Psoas muscle (tissue), 8 donors: ENCODE results near the gene LMBR1. TPM values are rescaled to one million over a fixed set of nuclear protein-coding genes. Genes with fewer than 3 reads are reported as not detected.
"Not testable (repeated sequence)": the region's sequence is repeated elsewhere in the genome, so short reads cannot be mapped to it uniquely, and the experiment has no call there.

Experiments used
- ATAC-seq, 4 donors: fragments of 200-7000 bp; cut with Tn5 transposase; one replicate each; pipeline ENCODE4 v1.9.1; 2020; ENCODE audit warnings: moderate library complexity in 3 of 4, mild to moderate bottlenecking in 2 of 4
- DNase-seq, 2 donors: peaks; one replicate each; pipeline ENCODE4 v3.0.0-alpha.2; 2020
- H3K27ac ChIP-seq: fragments of 200-600 bp; one replicate; pipeline ENCODE4 v1.8.0; 2022
- H3K27me3 ChIP-seq, 3 donors: fragments of 200-600 bp in 1 of 3; one replicate each; pipeline versions ENCODE4 v1.6.1 to v1.8.0; 2013 to 2022; ENCODE audit warnings: low read length in 2 of 3, mild to moderate bottlenecking in 2 of 3, moderate library complexity in 1 of 3; ENCODE audit not compliant: insufficient read depth in 3 of 3
- H3K36me3 ChIP-seq, 2 donors: fragments of 200-600 bp in 1 of 2; one replicate each; pipeline versions ENCODE4 v1.6.1 to v1.8.0; 2013 to 2022; ENCODE audit warnings: low read depth in 1 of 2, mild to moderate bottlenecking in 1 of 2, moderate library complexity in 1 of 2; ENCODE audit not compliant: insufficient read depth in 1 of 2
- H3K4me1 ChIP-seq: fragments of 200-600 bp; one replicate; pipeline ENCODE4 v1.8.0; 2022
- H3K4me3 ChIP-seq: fragments of 200-600 bp; one replicate; pipeline ENCODE4 v1.8.0; 2022; ENCODE audit warnings: mild to moderate bottlenecking
- H3K9me3 ChIP-seq: fragments of 200-600 bp; one replicate; pipeline ENCODE4 v1.8.0; 2022
- WGBS, 3 donors: extraction: QIAGEN DNeasy Blood & Tissue Kit; methylation state at CpG; one replicate each; pipeline versions ENCODE4 v1.1.6 to v1.1.7; 2013; 5-methylcytosine and 5-hydroxymethylcytosine counted together
- intact Hi-C, 2 donors: fragments of 100-400 bp; cut with DNase I; formaldehyde crosslinking; loops; one replicate each; pipeline versions ENCODE4 v1.11.0 to v1.14.2; 2022
- polyA plus RNA-seq, 3 donors: library from polyadenylated mRNA; stranded (reverse); fragments of 200-250 nt; gene quantifications; one replicate each; pipeline ENCODE4 v1.2.3, GENCODE V29; 2013
- total RNA-seq, 4 donors: library from RNA; stranded (reverse); fragmentation: NEBNext Ultra II Directional in 2 of 4; extraction: Animal tissue kit (Norgen Biotek cat#: 25700) in 2 of 4; gene quantifications; one replicate each; pipeline versions ENCODE4 v1.2.1 to v1.2.4, GENCODE V29; 2021 to 2023
- TF ChIP-seq, protein P1 (sequence below): fragments of 200-600 bp; IDR thresholded peaks from one replicate; pipeline ENCODE4 v1.8.0; 2022; ENCODE audit warnings: antibody characterized with exemption
- donor health status: healthy with polysubstance abuse.
- donor health status: DM: no; HTN: no; CAD: no; lungs with moderate emphysema.
- donor health status: Bipolar disorder and iron deficiency.
- donor health status: healthy.
- donor health status: DM: yes; HTN: yes; CAD: no.
- donor health status: DM: no; HTN: no; CAD: no.
- donor health status: DM: no; HTN: no; CAD: no.
- donor health status: DM: yes; HTN: yes; CAD: no.

LMBR1 gene
- total and polyA plus RNA-seq, 7 donors: 6.4 to 33.3 (median 21.7) TPM

DNA sequence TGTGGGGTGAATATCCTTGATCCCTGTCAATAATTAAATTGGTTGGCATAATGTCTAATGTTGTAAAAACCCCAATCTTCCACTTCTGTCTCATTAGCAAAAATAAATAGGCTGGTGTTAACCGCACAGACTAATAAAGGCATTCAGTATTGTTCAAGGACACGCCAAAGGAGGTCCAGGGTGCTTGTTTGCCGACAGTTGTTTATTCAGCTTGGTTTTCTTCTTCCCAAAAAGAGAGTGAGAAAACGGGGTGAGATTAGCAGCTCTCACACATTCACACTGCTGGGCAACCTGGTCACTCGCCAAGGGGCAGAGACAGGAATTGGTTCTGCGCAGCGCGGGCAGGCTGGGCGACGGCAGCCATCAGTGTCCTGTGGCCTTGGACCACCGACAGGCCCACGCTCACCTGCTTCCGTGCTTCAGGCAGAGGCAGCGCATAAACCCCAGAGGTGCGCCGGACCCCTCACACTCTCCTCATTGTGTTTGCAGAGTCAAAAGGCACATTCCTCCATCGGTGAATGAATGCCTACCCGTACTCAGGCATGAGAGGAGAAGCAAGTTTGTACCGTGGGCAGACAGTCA lies 26.2 kb upstream of the LMBR1 start:
- ATAC-seq (no peak), DNase-seq (no peak)
- Histone ChIP-seq H3K27ac (no peak overlapping the region), H3K9me3 (no peaks in the 10 kb centered on the region), H3K4me1 (no peaks in the 10 kb centered on the region), H3K36me3 (no peaks in the 10 kb centered on the region), H3K27me3 (no peaks in the 10 kb centered on the region), H3K4me3 (no peak overlapping the region)
- intact Hi-C loops: no loop called here
- 79 to 84% (median 84%) methylated on average over 19 of the region's 19 CpGs for WGBS, 3 donors
- TF ChIP-seq, protein P1, sequence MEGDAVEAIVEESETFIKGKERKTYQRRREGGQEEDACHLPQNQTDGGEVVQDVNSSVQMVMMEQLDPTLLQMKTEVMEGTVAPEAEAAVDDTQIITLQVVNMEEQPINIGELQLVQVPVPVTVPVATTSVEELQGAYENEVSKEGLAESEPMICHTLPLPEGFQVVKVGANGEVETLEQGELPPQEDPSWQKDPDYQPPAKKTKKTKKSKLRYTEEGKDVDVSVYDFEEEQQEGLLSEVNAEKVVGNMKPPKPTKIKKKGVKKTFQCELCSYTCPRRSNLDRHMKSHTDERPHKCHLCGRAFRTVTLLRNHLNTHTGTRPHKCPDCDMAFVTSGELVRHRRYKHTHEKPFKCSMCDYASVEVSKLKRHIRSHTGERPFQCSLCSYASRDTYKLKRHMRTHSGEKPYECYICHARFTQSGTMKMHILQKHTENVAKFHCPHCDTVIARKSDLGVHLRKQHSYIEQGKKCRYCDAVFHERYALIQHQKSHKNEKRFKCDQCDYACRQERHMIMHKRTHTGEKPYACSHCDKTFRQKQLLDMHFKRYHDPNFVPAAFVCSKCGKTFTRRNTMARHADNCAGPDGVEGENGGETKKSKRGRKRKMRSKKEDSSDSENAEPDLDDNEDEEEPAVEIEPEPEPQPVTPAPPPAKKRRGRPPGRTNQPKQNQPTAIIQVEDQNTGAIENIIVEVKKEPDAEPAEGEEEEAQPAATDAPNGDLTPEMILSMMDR: no peak

DNA sequence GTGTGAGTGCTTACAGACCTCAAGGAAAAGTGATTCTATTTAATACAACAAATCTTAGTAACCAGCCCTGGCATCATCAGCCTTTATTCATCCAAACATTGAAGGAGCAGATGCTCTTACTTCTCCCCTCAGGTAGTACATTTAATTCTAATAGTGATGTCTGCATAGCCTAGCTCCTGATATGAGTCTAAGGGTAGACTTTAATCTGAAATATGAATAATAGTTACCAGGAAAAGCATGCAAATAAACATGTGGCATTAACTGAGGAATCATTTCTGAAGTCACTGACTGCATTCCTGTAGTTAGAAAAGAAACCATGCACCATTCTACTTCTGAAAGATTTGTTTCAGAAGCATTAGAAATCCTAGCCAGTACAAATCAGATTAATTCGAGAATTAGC lies 25.7 kb upstream of the LMBR1 start:
- Histone ChIP-seq H3K9me3 (no peaks in the 10 kb centered on the region), H3K4me3 (no peak overlapping the region), H3K36me3 (no peaks in the 10 kb centered on the region), H3K4me1 (no peaks in the 10 kb centered on the region), H3K27me3 (no peaks in the 10 kb centered on the region), H3K27ac (no peak overlapping the region)
- DNase-seq (no peak), ATAC-seq (no peak)
- TF ChIP-seq, protein P1: no peak
- 54 to 63% (median 61%) methylated on average over 1 of the region's 1 CpG for WGBS, 3 donors
- intact Hi-C loops: no loop called here

DNA sequence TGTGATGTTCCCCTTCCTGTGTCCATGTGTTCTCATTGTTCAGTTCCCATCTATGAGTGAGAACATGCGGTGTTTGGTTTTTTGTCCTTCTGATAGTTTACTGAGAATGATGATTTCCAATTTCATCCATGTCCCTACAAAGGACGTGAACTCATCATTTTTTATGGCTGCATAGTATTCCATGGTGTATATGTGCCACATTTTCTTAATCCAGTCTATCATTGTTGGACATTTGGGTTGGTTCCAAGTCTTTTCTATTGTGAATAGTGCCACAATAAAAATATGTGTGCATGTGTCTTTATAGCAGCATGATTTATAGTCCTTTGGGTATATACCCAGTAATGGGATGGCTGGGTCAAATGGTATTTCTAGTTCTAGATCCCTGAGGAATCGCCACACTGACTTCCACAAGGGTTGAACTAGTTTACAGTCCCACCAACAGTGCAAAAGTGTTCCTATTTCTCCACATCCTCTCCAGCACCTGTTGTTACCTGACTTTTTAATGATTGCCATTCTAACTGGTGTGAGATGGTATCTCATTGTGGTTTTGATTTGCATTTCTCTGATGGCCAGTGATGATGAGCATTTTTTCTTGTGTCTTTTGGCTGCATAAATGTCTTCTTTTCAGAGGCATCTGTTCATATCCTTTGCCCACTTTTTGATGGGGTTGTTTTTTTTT lies 16.7 kb upstream of the LMBR1 start:
- H3K9me3 ChIP-seq, DNase-seq, H3K27me3 ChIP-seq, H3K36me3 ChIP-seq, intact Hi-C loops, H3K4me1 ChIP-seq, H3K27ac ChIP-seq, H3K4me3 ChIP-seq, ATAC-seq: not testable (repeated sequence)
- WGBS, 3 donors: 60 to 75% (median 71%) methylated on average over 3 of the region's 3 CpGs

DNA sequence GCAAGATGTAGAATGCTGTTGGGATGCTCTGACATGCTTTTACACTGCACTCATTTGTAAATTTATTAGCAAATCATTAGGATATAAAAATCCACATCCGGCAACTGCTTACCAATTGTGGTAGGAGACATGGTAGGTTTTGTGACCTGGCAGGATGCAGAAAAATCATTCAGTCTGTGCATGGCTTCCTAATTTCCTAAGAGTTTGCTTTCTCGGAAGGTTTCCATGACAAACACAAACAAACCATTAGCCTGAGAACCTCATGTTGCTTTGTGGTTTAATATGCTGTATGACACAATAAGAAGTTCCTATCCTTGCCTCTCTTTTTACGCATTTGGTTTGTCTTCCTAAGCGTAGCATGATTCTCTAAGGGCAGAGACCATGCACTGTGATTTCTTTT lies 14.7 kb upstream of the LMBR1 start:
- H3K27ac ChIP-seq: no peak overlapping the region
- WGBS, 3 donors: 52 to 63% (median 58%) methylated on average over 4 of the region's 4 CpGs
- H3K4me1 ChIP-seq: no peaks in the 10 kb centered on the region
- DNase-seq (no peak), ATAC-seq (no peak)
- H3K36me3 ChIP-seq: no peaks in the 10 kb centered on the region
- intact Hi-C loops: no loop called here
- peaks cover 0 to 5% (median 0%) of the 10 kb centered on the region in 3 donors for H3K27me3 ChIP-seq
- TF ChIP-seq, protein P1: no peak
- H3K9me3 ChIP-seq: no peaks in the 10 kb centered on the region
- no peak overlapping the region for H3K4me3 ChIP-seq

DNA sequence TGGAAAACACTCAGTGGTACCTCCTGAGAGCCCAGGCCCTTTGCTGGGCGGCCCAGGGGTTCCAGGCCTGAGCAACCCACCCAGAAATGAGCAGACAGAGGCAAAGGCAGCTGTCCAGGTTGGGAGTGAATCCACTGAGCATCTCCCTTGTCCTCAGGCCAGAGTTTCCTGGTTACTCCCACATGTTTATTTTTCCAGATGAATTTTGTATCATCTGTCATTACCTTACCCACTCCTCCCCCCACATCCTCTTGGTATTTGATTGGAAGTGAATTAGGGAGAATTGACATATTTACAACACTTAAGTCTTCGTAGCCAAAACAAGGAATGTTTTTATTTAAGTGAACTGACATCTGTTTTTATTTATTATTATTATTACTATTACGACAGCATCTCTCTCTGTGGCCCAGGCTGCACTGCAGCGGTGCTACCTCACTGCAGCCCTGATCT lies 13.2 kb upstream of the LMBR1 start:
- Histone ChIP-seq H3K27me3 (peaks cover 0 to 10% (median 0%) of the 10 kb centered on the region in 3 donors), H3K4me3 (no peak overlapping the region), H3K36me3 (no peaks in the 10 kb centered on the region), H3K9me3 (no peaks in the 10 kb centered on the region), H3K4me1 (no peaks in the 10 kb centered on the region), H3K27ac (no peak overlapping the region)
- intact Hi-C loops: no loop called here
- no peak for DNase-seq
- TF ChIP-seq, protein P1: no peak
- 68 to 76% (median 68%) methylated on average over 4 of the region's 4 CpGs for WGBS, 3 donors
- no peak for ATAC-seq
